Mesendoderm (in vitro differentiated cells): Measurements from ENCODE around the gene IL17RE.
"Not testable (repeated sequence)": the region's sequence is repeated elsewhere in the genome, so short reads cannot be mapped to it uniquely, and the experiment has no call there.

Source experiments
- DNase-seq: peaks from one replicate; pipeline ENCODE4 v3.0.0; 2013
- H2AK5ac ChIP-seq: 2 replicates; pipeline ENCODE4 v1.6.1; 2013; ENCODE audit warnings: low read length, inconsistent platforms
- H2BK120ac ChIP-seq: 2 replicates; pipeline ENCODE4 v1.6.1; 2013; ENCODE audit warnings: low read depth, mild to moderate bottlenecking, low read length, moderate library complexity, mixed read lengths
- H2BK15ac ChIP-seq: replicated peaks from 2 replicates; pipeline ENCODE4 v1.6.1; 2013; ENCODE audit warnings: low read depth, mild to moderate bottlenecking, moderate library complexity
- H2BK5ac ChIP-seq: 2 replicates; pipeline ENCODE4 v1.6.1; 2013; ENCODE audit warnings: low read length, inconsistent platforms
- H3K18ac ChIP-seq: 2 replicates; pipeline ENCODE4 v1.6.1; 2013; ENCODE audit warnings: mild to moderate bottlenecking, low read length, mixed read lengths
- H3K23ac ChIP-seq: one replicate; pipeline ENCODE4 v1.6.1; 2013; ENCODE audit warnings: low read length
- H3K27ac ChIP-seq: 2 replicates; pipeline ENCODE4 v1.5.1; 2013; ENCODE audit warnings: low read depth, mild to moderate bottlenecking, inconsistent platforms, low read length, moderate library complexity
- H3K27me3 ChIP-seq: 2 replicates; pipeline ENCODE4 v1.6.1; 2013; ENCODE audit warnings: low read length, control low read depth, mild to moderate bottlenecking, inconsistent platforms; ENCODE audit not compliant: insufficient read depth, poor library complexity
- H3K36me3 ChIP-seq: 2 replicates; pipeline ENCODE4 v1.6.1; 2013; ENCODE audit warnings: low read length, inconsistent platforms; ENCODE audit not compliant: control insufficient read depth, insufficient read depth
- H3K4ac ChIP-seq: one replicate; pipeline ENCODE4 v1.6.1; 2013; ENCODE audit warnings: low read depth, mild to moderate bottlenecking, low read length, moderate library complexity
- H3K4me1 ChIP-seq: 2 replicates; pipeline ENCODE4 v1.6.1; 2013; ENCODE audit warnings: low read depth, low read length, inconsistent platforms; ENCODE audit not compliant: control insufficient read depth
- H3K4me2 ChIP-seq: 2 replicates; pipeline ENCODE4 v1.6.1; 2013; ENCODE audit warnings: low read length
- H3K4me3 ChIP-seq: 2 replicates; pipeline ENCODE4 v1.5.1; 2013; ENCODE audit warnings: mild to moderate bottlenecking, low read length
- H3K56ac ChIP-seq: one replicate; pipeline ENCODE4 v1.6.1; 2013; ENCODE audit warnings: low read length
- H3K79me1 ChIP-seq: 2 replicates; pipeline ENCODE4 v1.6.1; 2013; ENCODE audit warnings: low read length, inconsistent platforms
- H3K79me2 ChIP-seq: 2 replicates; pipeline ENCODE4 v1.6.1; 2013; ENCODE audit warnings: mild to moderate bottlenecking, low read length; ENCODE audit not compliant: control insufficient read depth, insufficient read depth
- H3K9ac ChIP-seq: 2 replicates; pipeline ENCODE4 v1.6.1; 2013; ENCODE audit warnings: low read length, inconsistent platforms
- H4K5ac ChIP-seq: one replicate; pipeline ENCODE4 v1.6.1; 2013; ENCODE audit warnings: low read length
- H4K8ac ChIP-seq: one replicate; pipeline ENCODE4 v1.6.1; 2013; ENCODE audit warnings: low read depth, mild to moderate bottlenecking, control low read depth, low read length, moderate library complexity
- WGBS: extraction: QIAGEN DNeasy Blood & Tissue Kit; methylation state at CpG from one replicate; pipeline ENCODE4 v1.1.7; 2013; ENCODE audit warnings: low lambda C conversion rate, missing lambda C conversion rate; ENCODE audit not compliant: insufficient coverage; ENCODE audit errors: extremely low coverage; 5-methylcytosine and 5-hydroxymethylcytosine counted together

Gene IL17RE

DNA sequence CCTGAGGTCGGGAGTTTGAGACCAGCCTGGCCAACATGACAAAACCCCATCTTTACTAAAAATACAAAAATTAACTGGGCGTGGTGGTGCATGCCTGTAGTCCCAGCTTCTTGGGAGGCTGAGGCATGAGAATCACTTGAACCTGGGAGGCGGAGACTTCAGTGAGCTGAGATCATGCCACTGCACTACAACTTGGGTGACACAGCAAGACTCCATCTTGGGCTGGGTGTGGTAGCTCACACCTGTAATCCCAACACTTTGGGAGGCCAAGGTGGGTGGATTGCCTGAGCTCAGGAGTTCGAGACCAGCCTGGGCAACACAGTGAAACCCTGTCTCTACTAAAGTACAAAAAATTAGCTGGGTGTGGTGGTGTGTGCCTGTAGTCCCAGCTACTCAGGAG is 26.4 kb upstream of the IL17RE start:
- H3K4ac ChIP-seq, H3K36me3 ChIP-seq, H3K23ac ChIP-seq, H3K4me2 ChIP-seq, DNase-seq, H4K8ac ChIP-seq, H3K56ac ChIP-seq, H3K79me1 ChIP-seq, H3K79me2 ChIP-seq, H2BK120ac ChIP-seq, H3K9ac ChIP-seq, H2AK5ac ChIP-seq, H3K27ac ChIP-seq, H2BK5ac ChIP-seq, H3K4me1 ChIP-seq, H3K27me3 ChIP-seq, H3K18ac ChIP-seq, H4K5ac ChIP-seq, H3K4me3 ChIP-seq, H2BK15ac ChIP-seq: not testable (repeated sequence)
- no CpG with 5 or more reads among the region's 4 CpGs for WGBS

DNA sequence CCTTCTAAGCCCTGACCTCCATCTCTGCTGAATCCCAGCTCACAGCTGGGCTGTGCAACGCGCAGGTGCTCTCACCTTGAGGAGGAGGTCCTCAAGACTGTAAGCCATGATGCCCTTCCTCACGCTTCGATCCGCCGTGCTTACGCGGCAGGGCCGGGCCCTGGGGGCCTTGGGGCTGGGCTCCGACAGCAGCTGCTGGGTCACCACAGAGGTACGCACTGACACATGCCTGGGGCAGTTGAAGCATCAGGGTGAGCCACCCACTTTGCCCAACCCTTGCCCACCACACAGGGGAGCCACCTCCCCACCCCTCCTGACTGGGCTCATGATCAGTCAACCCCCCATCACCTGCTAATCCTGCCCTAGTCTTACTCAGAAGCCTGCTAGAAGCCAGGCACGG is 25.7 kb upstream of the IL17RE start:
- Histone ChIP-seq H3K27me3 (no peaks in the 10 kb centered on the region), H3K79me1 (no peaks in the 10 kb centered on the region), H4K5ac (no peak overlapping the region), H3K4me2 (no peak overlapping the region), H2BK120ac (no peak overlapping the region), H3K23ac (no peak overlapping the region), H2AK5ac (no peak overlapping the region), H2BK15ac (no peak overlapping the region), H3K4me3 (no peak overlapping the region), H3K36me3 (no peaks in the 10 kb centered on the region), H3K9ac (no peak overlapping the region), H3K56ac (no peak overlapping the region), H4K8ac (no peak overlapping the region), H3K79me2 (no peaks in the 10 kb centered on the region), H3K4me1 (no peaks in the 10 kb centered on the region), H3K4ac (no peak overlapping the region), H3K18ac (no peak overlapping the region), H2BK5ac (no peak overlapping the region), H3K27ac (no peak overlapping the region)
- WGBS = no CpG with 5 or more reads among the region's 12 CpGs
- DNase-seq = no peak

DNA sequence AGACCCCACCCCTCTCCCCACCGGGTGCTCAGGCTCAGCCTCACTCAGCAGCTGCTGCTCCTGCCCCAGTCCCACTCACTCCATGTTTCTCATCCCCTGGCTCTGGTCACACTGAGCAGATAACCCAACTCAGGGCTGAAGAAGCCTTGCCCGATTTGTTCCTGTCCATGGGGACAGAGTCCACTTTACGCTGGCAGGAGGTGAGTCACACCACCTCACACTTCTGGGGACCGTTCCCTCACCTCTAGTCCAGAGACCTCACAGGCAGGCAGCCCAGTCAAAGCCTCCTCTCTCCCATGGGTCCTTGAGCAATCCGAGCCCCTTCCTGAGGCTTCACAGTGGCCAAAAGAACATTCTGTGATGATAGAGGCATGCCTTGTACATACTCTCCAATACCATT is 23.9 kb upstream of the IL17RE start:
- H3K9ac ChIP-seq = no peak overlapping the region
- H4K5ac ChIP-seq = no peak overlapping the region
- H3K4me1 ChIP-seq = no peaks in the 10 kb centered on the region
- no peak overlapping the region for H2BK5ac ChIP-seq
- H3K4me3 ChIP-seq = no peak overlapping the region
- H2BK15ac ChIP-seq = no peak overlapping the region
- no peak overlapping the region for H3K4ac ChIP-seq
- no peak overlapping the region for H3K18ac ChIP-seq
- H3K23ac ChIP-seq = no peak overlapping the region
- no CpG with 5 or more reads among the region's 5 CpGs for WGBS
- H3K36me3 ChIP-seq = no peaks in the 10 kb centered on the region
- H3K4me2 ChIP-seq = no peak overlapping the region
- no peaks in the 10 kb centered on the region for H3K79me1 ChIP-seq
- no peak overlapping the region for H4K8ac ChIP-seq
- H2BK120ac ChIP-seq = no peak overlapping the region
- no peak overlapping the region for H3K56ac ChIP-seq
- no peak for DNase-seq
- H3K27ac ChIP-seq = no peak overlapping the region
- H3K79me2 ChIP-seq = no peaks in the 10 kb centered on the region
- H3K27me3 ChIP-seq = no peaks in the 10 kb centered on the region
- H2AK5ac ChIP-seq = no peak overlapping the region

DNA sequence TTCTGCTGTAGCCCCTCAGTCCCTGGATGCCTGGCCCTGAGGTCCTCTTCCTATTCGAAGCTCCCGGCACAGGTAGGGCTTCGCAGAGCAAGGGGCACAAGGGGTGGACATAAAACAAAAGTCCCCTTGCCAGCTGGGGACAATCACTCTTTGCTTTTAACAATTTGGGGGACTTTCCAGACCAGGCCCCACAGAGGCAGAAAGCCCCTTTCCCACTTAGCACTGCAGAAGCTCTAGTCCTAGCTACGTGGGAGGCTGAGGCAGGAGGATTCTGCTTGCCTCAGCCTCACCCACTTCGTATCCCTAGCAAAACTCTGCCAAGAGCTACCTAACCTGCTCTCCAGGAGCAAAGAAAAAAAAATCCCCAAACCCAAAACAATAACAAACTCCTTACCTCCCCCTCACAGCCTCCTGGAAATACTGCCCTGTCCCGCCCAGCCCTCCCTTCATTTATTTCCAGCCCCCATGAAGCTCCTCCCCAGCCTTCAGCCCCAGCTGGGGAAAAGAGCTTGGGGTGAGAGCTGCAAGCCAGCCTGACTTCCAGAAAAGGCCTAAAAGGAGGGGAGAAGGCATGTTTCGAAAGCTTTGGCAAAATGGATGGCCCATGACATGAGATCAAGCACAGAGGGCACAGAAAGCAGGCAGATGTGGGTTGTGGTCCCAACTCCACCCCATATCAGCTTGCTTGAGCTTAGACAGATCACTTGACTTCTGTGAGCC is 22.7 kb upstream of the IL17RE start, which contains the start of gene CIDEC:
TSS of gene CIDEC (minus strand) at position 424 of the 720 bp plus-strand sequence. CDS start 1,767 bp downstream, outside the sequence.
- H3K4me1 ChIP-seq = no peaks in the 10 kb centered on the region

DNA sequence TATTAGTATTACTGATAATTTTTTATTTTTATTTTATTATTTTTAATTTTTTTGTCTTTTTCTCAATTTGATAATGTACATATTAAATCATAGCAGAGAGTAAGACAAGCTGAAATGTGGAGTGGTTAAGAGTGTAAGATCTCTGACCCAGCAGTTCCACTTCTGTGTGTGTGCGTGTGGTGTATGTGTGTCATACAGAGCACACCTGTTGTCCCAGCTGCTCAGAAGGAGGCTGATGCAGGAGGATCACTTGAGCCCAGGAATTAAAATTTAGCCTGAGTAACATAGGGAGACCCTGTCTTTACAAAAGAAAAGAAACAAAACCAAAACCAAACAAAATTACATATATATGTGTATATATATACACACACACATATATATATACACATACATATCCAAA is 21.2 kb upstream of the IL17RE start:
- Histone ChIP-seq H2BK120ac (no peak overlapping the region), H2BK15ac (no peak overlapping the region), H2BK5ac (no peak overlapping the region), H3K9ac (no peak overlapping the region), H3K79me2 (no peaks in the 10 kb centered on the region), H3K27ac (no peak overlapping the region), H3K4me2 (no peak overlapping the region), H3K23ac (no peak overlapping the region), H3K79me1 (no peaks in the 10 kb centered on the region), H3K4ac (no peak overlapping the region), H3K4me3 (no peak overlapping the region), H3K4me1 (no peaks in the 10 kb centered on the region), H3K36me3 (no peaks in the 10 kb centered on the region), H3K18ac (no peak overlapping the region), H3K56ac (no peak overlapping the region), H2AK5ac (no peak overlapping the region), H4K8ac (no peak overlapping the region), H3K27me3 (no peaks in the 10 kb centered on the region), H4K5ac (no peak overlapping the region)
- DNase-seq = no peak
- no CpG with 5 or more reads among the region's 1 CpG for WGBS

More for the DNA sequence above, 22.7 kb upstream of the IL17RE start, which contains the start of gene CIDEC:
- no peak within 1 kb of the TSS for H4K5ac ChIP-seq
- H2BK15ac ChIP-seq = no peak within 1 kb of the TSS
- H3K4me3 ChIP-seq = no peak within 1 kb of the TSS
- no peaks in the 10 kb centered on the region for H3K36me3 ChIP-seq
- no peak within 1 kb of the TSS for H2AK5ac ChIP-seq
- no peaks in the 10 kb centered on the region for H3K79me1 ChIP-seq
- no peak within 1 kb of the TSS for H3K4ac ChIP-seq
- no peak within 1 kb of the TSS for H3K23ac ChIP-seq
- WGBS = no CpG with 5 or more reads among the region's 7 CpGs
- no peak within 1 kb of the TSS for H3K27ac ChIP-seq
- DNase-seq = no peak
- H3K9ac ChIP-seq = no peak within 1 kb of the TSS
- H3K18ac ChIP-seq = no peak within 1 kb of the TSS
- H2BK5ac ChIP-seq = no peak within 1 kb of the TSS
- H3K56ac ChIP-seq = no peak within 1 kb of the TSS
- no peaks in the 10 kb centered on the region for H3K27me3 ChIP-seq
- H3K4me2 ChIP-seq = no peak within 1 kb of the TSS
- H4K8ac ChIP-seq = no peak within 1 kb of the TSS
- no peaks in the 10 kb centered on the region for H3K79me2 ChIP-seq
- H2BK120ac ChIP-seq = no peak within 1 kb of the TSS
